Stimulated activated CD8-positive, alpha-beta memory T cell treated with anti-CD3 and anti-CD28 coated beads, Interleukin-7, amount 100 ng/mL, for 24 hours (primary cell): Measurements from ENCODE around the gene ITGB7.

Experiments used
- DNase-seq: peaks from one replicate; pipeline ENCODE4 v3.0.0-alpha.2; 2020; ENCODE audit warnings: low read depth

The ITGB7 gene

GRCh38 chr12:53196486-53196885, 10.6 kb downstream of the ITGB7 start:
- DNase-seq, result no peak

GRCh38 chr12:53195516-53196420, 11.3 kb downstream of the ITGB7 start:
- no peak for DNase-seq

- no peak for DNase-seq
These were observed 12.1 kb downstream of the ITGB7 start for GRCh38 chr12:53194973-53195372.

GRCh38 chr12:53193985-53194716, 12.9 kb downstream of the ITGB7 start:
- no peak for DNase-seq

- DNase-seq, result no peak
These were observed 14.0 kb downstream of the ITGB7 start for GRCh38 chr12:53193040-53193439.

- no peak for DNase-seq
These were observed 14.5 kb downstream of the ITGB7 start for GRCh38 chr12:53192531-53193021.

GRCh38 chr12:53191885-53192530, 15.0 kb downstream of the ITGB7 start:
- DNase-seq, result no peak

- no peak for DNase-seq
These were observed 15.8 kb downstream of the ITGB7 start for GRCh38 chr12:53191096-53191884.

GRCh38 chr12:53190108-53190729, 16.8 kb downstream of the ITGB7 start:
- no peak for DNase-seq

- DNase-seq, result no peak
These were observed 19.7 kb downstream of the ITGB7 start for GRCh38 chr12:53187145-53187899.

- DNase-seq, result no peak
These were observed 20.3 kb downstream of the ITGB7 start for GRCh38 chr12:53186745-53187144.

- DNase-seq, result no peak
These were observed 21.4 kb downstream of the ITGB7 start for GRCh38 chr12:53185582-53186153.

GRCh38 chr12:53184828-53185227, 22.2 kb downstream of the ITGB7 start:
- no peak for DNase-seq

- no peak for DNase-seq
These were observed 24.1 kb downstream of the ITGB7 start for GRCh38 chr12:53182903-53183302.

GRCh38 chr12:53181935-53182334, 25.1 kb downstream of the ITGB7 start:
- no peak for DNase-seq

- peak; percentile 58 for DNase-seq
These were observed 26.0 kb downstream of the ITGB7 start for GRCh38 chr12:53180931-53181645.

- peak; percentile 94 for DNase-seq
These were observed 26.7 kb downstream of the ITGB7 start, which contains the start of the genes CSAD and ZNF740 for GRCh38 chr12:53180220-53180930. TSS of gene CSAD (minus strand) at chr12:53180925. CDS start at chr12:53173470, 7,455 bp downstream. TSS of gene ZNF740 (plus strand) at chr12:53180722. CDS start at chr12:53181984, 1,262 bp downstream.

- no peak for DNase-seq
These were observed 27.3 kb downstream of the ITGB7 start for GRCh38 chr12:53179687-53180219.
